ENCODE measurements around the gene KRTAP4-8.
"Not testable (repeated sequence)": the region's sequence is repeated elsewhere in the genome, so short reads cannot be mapped to it uniquely, and the experiment has no call there.

Gene KRTAP4-8

DNA sequence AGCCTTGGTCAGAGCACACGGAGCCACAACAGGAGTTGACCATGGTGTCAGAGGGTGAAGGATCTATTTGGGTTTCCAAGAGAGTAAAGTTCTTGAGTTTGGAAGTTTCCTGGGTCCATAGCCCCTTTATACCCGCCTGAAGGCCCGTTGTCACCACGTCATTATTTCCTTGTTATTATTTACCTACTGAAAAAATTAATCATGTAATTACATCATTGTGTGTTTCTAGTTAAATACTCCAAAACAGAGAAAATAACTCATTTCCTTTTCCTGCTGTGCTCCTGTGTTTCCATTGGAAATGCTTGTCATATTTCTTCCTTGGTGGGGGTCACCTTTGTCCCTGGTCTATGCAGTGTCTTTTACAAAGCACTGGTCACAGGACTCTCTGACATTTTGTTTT, at the start of gene KRTAP4-8:
Gene KRTAP4-8, minus strand, starts transcription at position 101 of the 400 bp plus-strand sequence. Its CDS starts 58 bp downstream, at position 43.
- DNase-seq (ENCODE audit: low read depth in 2 of 2): no peak

DNA sequence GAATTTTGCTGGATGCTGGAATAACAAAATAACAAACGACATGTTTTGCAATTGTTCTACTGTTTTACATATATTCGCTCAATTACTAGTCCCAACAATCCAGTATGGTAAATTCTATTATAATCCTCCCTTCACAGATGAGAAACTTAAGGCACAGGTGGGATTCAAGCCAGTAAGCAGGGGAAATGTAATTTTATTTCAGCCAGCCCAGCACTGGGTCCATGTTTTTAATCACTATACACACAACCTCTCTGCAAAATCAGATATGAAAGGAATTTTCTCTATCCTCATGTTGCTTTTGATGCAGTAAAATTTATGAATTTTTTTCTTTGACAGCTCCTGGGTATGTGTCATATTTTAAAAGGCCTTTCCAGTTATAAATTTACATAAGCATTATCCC, 47.3 kb upstream of the KRTAP4-8 start:
- DNase-seq (ENCODE audit: low read depth in 2 of 2): no peak

DNA sequence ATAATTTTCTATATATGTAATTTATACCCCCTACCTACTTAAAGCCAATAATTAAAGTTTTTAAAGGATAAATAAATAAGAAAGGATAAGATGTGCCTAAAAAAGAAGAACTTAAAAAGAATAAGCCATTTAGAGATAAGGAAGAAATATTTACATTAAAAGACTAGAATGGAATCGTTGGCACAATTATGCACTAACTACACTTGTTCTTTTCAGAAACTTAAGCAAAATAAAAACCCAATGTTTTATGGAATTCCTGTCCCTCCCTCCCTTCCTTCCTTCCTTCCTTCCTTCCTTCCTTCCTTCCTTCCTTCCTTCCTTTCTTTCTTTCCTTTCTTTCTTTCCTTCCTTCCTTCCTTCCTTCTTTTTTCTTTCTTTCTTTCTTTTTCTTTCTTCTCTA, 46.9 kb upstream of the KRTAP4-8 start:
- DNase-seq (ENCODE audit: low read depth in 2 of 2): no peak

DNA sequence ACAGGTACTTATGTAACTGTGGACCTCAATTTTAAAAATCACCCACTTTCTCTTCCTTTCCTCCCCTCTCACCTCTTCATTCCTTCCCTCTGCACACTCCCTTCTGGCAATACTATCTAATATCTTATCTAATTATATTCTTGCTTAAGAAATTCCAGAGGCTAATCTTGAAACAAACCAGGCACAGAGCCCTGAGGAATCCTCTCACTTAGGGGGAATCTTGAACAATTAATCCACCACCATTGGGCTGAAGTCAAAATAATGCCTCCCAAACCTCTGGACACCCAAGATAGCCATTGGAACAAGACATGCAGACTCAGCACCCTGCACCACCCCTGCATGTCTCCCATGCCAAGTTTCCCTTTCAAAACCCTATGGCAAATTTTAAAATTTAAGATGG, 43.4 kb upstream of the KRTAP4-8 start:
- DNase-seq (ENCODE audit: low read depth in 2 of 2): no peak

DNA sequence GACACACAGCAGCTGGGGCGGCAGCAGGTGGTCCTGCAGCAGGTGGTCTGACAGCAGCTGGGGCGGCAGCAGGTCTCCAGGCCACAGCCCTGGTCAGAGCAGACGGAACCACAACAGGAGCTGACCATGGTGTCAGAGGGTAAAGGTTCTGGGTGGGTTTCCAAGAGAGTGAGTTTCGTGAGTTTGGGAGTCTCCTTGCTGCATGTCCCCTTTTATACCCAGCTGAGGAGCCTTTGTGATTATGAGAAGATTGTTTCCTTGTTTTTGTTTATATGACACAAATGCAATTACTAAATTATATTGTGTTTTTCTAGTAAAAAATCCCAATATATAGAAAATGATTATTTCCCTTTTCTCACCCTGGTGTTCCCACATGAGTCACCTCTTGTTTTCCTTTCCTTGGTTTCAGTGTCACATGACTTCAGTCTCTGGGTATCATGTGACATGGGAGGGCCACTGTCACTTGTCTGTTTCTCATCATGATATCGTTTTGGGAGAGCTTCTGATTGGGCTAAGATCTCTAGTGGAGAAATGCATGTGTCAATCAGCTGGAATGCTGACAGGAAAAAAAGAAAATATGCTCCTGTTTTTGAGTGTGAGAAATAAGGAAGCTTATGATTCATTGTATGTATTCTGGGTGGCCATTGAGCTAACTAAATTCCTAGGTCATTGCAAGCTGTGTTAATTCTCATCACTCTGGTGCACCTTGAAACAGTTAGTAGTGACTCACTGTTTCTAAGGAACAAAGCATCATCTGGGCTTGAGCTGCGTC, 42.6 kb upstream of the KRTAP4-8 start, which contains the start of gene KRTAP4-6:
Gene KRTAP4-6, minus strand, starts transcription at position 185 of the 772 bp plus-strand sequence. Its CDS starts 57 bp downstream, at position 128.
- peak; percentile 89 to 93 for DNase-seq (ENCODE audit: low read depth in 2 of 2)

DNA sequence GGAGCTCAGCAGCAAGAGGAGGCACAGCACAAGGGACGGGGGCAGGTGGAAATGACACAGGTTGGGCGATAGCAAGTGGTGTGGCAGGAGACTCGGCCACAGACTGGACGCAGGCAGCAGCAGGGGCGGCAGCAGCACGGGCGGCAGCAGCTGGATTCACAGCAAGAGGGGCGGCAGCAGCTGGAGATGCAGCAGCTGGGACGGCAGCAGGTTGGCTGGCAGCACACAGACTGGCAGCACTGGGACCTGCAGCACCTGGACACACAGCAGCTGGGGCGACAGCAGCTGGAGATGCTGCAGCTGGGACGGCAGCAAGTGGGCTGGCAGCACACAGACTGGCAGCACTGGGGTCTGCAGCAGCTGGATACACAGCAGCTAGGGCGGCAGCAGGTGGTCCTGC, 41.9 kb upstream of the KRTAP4-8 start:
- not testable (repeated sequence) for DNase-seq (ENCODE audit: low read depth in 2 of 2)

DNA sequence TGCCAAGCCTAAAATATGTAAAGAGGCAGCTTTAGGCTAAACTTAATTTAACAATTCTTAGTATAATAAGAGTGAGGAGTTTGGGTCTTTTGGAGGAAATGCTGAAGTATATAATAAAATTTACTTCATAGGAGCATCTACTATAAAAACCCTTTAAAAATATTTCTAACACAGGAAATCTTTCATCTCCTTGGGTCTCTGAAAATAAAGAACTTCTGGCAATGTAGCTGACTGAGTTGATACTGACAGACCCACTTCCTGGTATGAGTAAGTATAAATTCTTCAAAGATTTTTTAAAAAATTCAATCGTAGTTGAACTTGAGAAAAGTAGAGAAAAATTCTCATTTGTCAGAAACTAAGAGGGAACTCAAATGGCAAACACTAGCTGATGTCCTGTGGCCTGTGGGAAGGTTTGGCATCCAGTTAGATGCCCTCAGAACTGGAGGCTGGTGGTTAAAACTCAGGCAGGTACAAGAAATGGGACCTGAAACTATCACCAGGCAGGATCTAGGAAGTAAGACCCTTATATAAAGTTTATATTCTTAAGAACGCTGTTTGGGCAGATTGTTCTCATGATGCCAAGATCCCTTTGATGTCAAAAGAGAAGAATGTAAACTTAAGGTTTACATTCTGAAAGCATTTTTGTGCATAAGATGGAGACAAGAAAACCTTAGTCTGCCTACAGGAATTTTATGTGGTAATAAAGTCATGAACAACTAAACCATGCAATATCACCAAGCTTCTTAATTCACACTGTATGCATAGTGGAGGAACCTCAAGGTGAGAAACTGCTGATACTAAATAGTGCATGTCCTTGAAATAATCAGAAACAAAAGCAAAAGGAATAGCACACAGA, 36.2 kb upstream of the KRTAP4-8 start:
- DNase-seq (ENCODE audit: low read depth in 2 of 2): no peak

DNA sequence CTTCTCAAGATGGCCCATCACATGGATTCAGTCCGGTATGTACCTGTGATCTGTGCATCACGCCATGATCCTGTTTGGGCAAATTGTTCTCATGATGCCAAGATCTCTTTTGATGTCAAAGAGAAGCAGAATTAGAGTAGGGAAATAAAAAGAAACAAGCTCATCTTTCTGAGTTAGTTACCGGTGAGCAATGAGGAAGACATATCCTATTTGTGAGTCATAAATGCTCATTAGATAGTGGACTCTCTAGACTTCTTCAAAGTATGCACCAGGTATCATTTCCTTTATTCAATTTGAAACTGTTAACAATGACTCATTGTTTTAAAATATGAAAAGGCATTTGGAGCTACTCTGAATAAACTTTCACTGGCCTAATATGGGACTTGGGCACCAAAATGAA, 34.0 kb upstream of the KRTAP4-8 start:
- no peak for DNase-seq (ENCODE audit: low read depth in 2 of 2)

DNA sequence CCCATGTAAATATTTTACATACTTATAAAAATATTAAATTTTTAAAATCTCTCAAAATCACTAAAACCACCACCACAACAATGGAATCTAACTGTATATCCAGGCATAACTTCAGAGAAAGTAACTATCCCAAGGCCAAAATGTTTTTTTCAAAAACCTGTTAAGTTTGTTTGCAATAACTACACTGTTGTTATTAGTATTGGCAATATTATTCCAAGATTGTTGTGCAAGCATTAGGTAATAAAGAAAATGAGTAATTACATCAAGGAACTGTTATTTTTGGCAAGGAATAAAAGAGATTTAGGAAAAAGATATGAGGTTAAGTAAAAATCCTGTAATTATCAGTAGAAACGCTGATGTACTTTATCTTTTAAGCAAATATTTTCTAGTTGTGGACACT, 29.4 kb upstream of the KRTAP4-8 start:
- no peak for DNase-seq (ENCODE audit: low read depth in 2 of 2)

DNA sequence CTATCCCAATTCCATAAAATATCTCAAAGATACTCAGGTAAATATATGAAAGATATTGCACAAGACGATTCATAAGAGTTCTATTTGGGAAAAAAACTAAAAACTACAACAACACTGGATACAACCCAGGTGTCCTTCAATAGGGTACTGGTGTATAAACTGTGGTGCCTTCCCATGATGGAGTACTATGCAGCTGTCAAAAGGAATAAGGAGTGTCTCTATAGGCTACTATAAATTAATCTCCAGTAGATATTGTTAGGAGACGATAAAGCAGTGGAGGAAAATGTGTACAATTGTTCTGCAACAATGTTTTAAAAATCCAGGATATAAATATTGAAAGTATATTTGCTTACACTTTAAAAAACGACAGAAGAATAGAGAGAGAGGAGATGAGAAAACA, 28.5 kb upstream of the KRTAP4-8 start:
- no peak for DNase-seq (ENCODE audit: low read depth in 2 of 2)

DNA sequence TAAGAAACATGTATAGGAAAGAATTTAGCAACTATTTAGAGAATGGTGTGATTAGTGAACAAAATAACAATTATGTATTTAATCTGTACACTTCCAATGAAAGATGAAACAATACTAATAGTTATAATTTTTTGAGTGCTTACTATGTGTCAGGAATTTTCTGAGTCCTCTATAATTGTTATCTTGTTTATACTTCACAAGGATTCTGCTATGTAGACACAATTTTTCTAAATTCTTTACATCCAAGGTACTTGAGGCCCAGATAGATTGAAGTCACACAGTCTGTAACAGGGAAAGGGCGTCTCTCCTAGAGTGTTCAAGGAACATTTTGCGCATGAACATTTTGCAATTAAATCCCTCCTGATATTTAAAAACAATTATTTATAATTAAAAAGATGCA, 27.1 kb upstream of the KRTAP4-8 start:
- no peak for DNase-seq (ENCODE audit: low read depth in 2 of 2)

DNA sequence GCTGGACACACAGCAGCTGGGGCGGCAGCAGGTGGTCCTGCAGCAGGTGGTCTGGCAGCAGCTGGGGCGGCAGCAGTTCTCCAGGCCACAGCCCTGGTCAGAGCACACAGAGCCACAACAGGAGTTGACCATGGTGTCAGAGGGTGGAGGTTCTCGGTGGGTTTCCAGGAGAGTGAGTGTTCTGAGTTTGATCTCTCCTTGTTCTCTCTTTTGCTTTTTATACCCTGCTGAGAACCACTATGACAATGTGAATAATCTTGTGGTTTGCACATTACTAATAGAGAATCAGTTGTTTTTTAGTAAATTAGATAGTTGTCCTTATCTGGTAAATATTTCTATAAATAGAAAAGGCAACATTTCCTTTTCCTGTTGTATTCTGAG, 26.0 kb upstream of the KRTAP4-8 start, which contains the start of gene KRTAP4-12:
Gene KRTAP4-12, minus strand, starts transcription at position 192 of the 381 bp plus-strand sequence. Its CDS starts 60 bp downstream, at position 132.
- not testable (repeated sequence) for DNase-seq (ENCODE audit: low read depth in 2 of 2)

DNA sequence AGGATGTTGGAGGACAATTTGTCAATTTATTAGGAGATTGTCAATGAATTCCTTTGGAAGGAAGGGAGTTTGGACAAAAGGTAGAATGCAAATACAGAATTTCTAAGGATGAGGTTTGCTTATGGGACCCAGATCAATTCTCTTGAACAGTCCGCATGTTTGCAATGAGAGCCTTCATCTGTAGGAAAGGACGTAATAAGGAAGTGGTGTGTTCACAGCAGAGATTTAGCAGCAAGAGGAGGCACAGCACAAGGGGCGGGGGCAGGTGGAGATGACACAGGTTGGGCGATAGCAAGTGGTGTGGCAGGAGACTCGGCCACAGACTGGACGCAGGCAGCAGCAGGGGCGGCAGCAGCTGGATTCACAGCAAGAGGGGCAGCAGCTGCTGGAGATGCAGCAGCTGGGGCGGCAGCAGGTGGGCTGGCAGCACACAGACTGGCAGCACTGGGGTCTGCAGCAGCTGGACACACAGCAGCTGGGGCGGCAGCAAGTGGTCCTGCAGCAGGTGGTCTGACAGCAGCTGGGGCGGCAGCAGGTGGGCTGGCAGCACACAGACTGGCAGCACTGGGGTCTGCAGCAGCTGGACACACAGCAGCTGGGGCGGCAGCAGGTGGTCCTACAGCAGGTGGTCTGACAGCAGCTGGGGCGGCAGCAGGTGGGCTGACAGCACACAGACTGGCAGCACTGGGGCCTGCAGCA, 25.5 kb upstream of the KRTAP4-8 start:
- not testable (repeated sequence) for DNase-seq (ENCODE audit: low read depth in 2 of 2)

DNA sequence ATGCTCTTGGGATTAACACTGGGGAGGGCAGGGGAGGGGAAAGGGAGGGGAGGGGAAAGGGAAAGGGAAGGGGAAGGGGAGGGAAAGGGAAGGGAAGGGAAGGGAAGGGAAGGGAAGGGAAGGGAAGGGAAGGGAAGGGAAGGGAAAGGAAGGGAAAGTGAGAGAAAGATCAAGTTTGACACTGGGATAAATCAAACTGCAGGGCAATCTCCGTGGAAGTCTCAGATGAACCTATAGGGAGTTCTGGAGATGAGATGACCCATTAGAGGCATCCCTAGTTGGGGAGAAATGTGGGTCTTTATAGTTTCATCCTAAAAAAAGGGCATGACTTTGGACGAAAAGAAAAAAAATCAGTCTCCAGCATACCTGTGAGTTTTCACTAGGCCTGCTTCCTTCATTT, 23.8 kb upstream of the KRTAP4-8 start:
- no peak for DNase-seq (ENCODE audit: low read depth in 2 of 2)

DNA sequence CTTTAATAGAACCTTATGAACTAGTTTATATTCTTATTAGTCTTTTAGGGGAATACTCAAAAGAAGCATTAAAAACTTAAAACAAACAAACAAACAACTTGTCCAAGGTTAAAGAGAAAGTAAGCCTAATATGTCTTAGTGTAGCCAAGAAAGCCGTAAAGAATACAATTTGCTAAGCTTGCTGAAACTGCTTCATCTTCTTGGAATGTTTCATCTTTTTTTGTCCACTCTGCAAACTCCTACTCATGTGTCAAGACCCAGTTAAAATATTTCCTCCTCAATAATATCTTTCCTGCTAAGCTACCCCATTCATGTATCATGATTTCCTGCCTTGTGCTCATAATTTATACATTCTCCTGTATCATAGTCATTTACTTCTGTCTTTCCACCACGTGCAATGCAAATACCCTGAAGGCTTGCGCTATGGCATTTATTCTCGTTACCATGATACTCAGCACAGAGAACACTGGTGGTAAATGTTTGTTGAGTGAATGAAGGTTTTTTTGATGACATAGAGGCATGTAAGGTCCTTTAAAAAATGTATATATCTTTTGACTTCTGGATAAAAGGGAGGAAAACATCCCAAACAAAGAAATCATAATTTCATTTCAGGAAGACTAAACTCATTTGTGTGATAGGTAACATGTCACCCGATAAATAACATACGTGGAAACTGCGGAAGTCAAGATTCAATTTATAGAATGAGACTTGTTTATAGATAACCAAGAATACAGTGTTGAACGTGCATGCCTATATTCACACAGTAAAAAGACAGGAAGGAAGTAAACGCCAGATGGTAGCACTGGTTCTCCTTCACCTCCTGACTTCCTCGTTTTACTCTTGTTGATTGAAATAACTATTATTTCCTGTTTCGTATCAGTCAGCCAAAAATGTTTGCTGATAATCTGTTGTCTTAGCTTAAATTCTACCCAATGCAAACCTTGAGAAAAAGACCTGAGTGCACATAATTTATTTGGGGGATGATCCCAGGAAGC, 22.1 kb upstream of the KRTAP4-8 start:
- not testable (repeated sequence) for DNase-seq (ENCODE audit: low read depth in 2 of 2)

DNA sequence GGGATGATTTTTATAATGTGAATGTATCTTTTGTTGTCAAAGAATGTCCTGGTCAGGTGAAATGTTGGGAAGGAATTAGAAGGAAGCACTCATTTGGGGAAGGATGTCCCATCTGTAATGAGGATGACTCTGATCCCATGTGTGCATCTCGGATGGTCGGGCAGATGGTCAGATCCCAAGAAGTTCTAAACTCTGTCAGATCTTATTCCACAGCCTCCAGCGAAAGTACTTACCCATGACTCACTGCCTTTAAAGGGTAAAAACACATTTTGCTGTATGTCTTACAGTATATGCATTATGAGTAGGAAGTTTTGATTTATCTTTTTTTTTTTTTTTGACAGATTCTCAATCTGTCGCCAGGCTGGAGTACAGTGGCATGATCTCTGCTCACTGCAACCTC, 20.8 kb upstream of the KRTAP4-8 start:
- no peak for DNase-seq (ENCODE audit: low read depth in 2 of 2)

DNA sequence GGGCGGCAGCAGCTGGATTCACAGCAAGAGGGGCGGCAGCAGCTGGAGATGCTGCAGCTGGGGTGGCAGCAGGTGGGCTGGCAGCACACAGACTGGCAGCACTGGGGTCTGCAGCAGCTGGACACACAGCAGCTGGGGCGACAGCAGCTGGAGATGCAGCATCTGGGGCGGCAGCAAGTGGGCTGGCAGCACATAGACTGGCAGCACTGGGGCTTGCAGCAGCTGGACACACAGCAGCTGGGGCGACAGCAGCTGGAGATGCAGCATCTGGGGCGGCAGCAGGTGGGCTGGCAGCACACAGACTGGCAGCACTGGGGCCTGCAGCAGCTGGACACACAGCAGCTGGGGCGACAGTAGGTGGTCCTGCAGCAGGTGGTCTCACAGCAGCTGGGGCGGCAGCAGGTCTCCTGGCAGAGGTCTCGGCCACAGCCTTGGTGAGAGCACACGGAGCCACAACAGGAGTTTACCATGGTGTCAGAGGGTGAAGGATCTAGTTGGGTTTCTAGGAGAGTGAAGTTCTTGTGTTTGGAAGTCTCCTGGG, 20.0 kb upstream of the KRTAP4-8 start, which contains the start of gene KRTAP4-11:
Gene KRTAP4-11, minus strand, starts transcription at position 528 of the 541 bp plus-strand sequence. Its CDS starts 58 bp downstream, at position 470.
- DNase-seq (ENCODE audit: low read depth in 2 of 2): not testable (repeated sequence)

DNA sequence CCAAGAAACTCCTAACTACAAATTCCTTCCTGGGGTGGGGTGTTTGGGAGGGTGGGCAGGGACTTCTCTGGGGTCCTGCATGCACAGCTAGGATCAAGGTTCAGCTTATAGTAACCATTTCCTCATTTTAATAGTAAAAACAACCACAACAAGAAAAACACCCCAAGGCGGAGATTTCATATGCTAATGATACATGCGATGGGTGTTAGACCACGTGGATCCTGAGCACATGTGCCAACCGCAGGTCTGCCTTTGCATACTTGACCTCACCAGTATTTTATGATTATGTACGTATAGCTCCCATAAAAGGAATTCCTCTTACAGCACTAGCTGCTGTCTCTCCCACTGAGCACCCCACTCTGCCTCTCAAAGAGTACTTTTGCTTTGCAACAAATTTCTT, 18.4 kb upstream of the KRTAP4-8 start:
- DNase-seq (ENCODE audit: low read depth in 2 of 2): peak; percentile 24 to 33

DNA sequence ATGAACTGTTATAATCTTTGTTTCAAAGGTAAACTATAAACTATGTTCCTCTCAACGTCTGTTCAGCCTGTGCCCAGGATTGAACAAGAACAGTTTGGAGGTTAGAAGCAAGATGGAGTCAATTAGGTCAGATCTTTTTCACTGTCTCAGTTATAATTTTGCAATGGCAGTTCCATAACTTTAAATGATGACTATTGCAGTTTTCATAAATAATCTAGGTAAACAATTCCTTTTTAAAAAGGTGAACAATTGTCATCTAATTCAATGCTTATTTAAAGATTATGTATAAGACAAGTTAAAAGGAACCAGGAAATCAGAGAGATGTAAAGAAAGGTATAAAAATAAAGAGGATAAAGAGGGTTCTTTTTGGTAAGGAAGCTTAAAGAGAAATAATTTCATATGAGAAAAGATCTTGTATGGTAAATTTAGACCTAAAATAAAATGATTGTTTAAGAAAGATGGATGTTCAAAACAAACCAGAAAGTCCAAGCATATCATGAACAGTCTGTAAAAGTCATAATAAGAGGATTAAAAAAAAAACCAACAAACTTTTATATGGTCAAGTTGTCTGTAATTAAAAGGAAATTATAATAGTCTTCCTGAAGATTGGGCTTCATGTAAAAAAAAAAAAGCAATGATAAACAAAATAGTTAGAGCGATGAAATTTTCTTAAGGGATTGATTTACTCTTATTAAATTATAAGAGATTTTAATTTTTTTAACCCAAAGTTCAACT, 13.4 kb upstream of the KRTAP4-8 start:
- no peak for DNase-seq (ENCODE audit: low read depth in 2 of 2)
